Erythroblast (primary cell): ENCODE data around the gene CACNA1H.

Experiments
- GATA1 ChIP-seq: IDR thresholded peaks from 2 replicates; pipeline ENCODE4 v1.6.1; 2011; ENCODE audit warnings: low read depth, mild to moderate bottlenecking, control low read depth, low read length, moderate library complexity
- POLR2A ChIP-seq: IDR thresholded peaks from 2 replicates; pipeline ENCODE4 v1.6.1; 2011; ENCODE audit warnings: mild to moderate bottlenecking, low read length

DNA sequence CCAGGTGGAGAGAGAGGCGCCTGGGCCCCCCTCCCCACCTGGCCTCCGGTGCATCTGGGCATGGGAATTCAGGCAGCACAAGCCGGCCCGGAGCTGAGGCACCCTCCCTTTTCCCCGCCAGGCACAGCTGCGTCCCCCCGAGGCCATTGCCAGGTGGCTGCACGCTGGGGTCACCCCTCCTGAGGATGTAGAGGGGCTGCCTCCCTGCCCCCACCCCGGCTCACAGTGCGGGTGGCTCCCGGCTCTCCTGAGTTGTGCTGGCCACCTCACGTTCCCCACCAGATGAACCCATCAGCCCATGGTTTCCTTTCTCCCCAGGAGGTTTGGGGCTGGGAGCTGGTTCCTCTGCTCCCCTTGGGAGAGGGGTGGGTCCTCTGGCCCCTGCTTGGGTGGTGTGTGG lies 12.6 kb downstream of the CACNA1H start:
- TF ChIP-seq POLR2A (no peak), GATA1 (no peak)
